ENCODE measurements around the gene PPIL3. TPM values are rescaled to one million over a fixed set of nuclear protein-coding genes. Genes with fewer than 3 reads are reported as not detected.

PPIL3 gene
- total RNA-seq, 1 donor from 2014 or later: 27.3 TPM

DNA sequence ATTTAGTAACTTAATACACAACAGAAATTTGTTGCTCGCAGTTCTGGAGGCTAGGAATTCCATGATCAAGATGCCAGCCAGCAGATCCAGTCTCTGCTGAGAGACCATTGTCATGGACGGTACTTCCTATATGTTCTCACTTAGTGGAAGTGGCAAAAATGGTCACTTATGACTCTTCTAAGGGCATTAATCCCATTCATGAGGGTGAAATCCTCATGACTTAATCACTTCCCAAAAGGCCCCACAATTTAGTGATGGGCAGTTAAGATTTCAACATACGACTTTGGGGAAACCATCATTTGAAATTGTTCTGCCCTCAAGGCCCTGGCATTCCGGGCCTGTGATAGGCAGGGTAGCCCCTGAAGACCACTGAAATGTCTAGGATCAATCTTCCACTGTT, 54.2 kb downstream of the PPIL3 start:
- no peaks in the 10 kb centered on the region for H3K36me3 ChIP-seq
- H3K27ac ChIP-seq (replicated peaks): no peak overlapping the region
- peaks cover 26% of the 10 kb centered on the region for H3K9me3 ChIP-seq (replicated peaks)
- intact Hi-C loops (cut with micrococcal nuclease): no loop called here
- H3K27me3 ChIP-seq (ENCODE audit: low read depth): no peaks in the 10 kb centered on the region
- DNase-seq: no peak
- no peaks in the 10 kb centered on the region for H3K4me1 ChIP-seq
- TF ChIP-seq CTCF (IDR thresholded peaks at IDR 0.05; ENCODE audit: borderline replicate concordance): no peak
- no peak overlapping the region for H3K4me3 ChIP-seq

GRCh38 chr2:200829258-200829655, 59.6 kb downstream of the PPIL3 start:
- H3K27ac ChIP-seq (replicated peaks): no peak overlapping the region
- no peak overlapping the region for H3K4me3 ChIP-seq
- H3K36me3 ChIP-seq: peaks cover 12% of the 10 kb centered on the region
- no peaks in the 10 kb centered on the region for H3K9me3 ChIP-seq (replicated peaks)
- H3K27me3 ChIP-seq (ENCODE audit: low read depth): no peaks in the 10 kb centered on the region
- TF ChIP-seq CTCF (IDR thresholded peaks at IDR 0.05; ENCODE audit: borderline replicate concordance): no peak
- peaks cover 10% of the 10 kb centered on the region for H3K4me1 ChIP-seq
- intact Hi-C loops (cut with micrococcal nuclease): no loop called here
- no peak for DNase-seq

DNA sequence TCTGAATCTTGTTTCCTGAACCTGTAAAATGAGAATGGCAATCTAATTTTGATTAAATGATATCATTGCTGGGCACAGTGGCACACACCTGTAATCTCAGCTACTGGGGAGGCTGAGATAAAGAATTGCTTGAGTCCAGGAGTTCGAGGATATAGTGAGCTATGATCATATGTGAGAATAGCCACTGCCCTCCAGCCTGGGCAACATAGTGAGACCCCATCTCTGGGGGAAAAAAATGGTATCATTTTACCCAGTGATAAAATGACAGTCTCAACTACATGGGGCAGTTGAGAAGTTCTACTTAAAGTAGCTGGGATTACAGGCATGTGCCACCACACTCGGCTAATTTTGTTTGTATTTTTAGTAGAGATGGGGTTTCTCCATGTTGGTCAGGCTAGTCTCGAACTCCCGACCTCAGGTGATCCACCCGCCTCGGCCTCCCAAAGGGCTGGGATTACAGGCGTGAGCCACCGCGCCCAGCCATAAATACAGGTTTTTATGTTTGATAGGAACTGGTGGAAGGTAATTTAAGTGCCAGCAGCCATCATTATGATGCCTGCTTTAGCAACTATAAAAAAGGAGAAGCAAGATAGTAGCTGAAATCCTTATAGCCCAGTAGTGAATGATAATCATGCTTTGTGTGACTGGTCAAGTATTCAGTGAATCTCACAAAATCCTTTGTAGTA, 60.2 kb downstream of the PPIL3 start:
- no peak overlapping the region for H3K27ac ChIP-seq (replicated peaks)
- H3K9me3 ChIP-seq (replicated peaks): no peaks in the 10 kb centered on the region
- TF ChIP-seq CTCF (IDR thresholded peaks at IDR 0.05; ENCODE audit: borderline replicate concordance): no peak

GRCh38 chr2:200828104-200828503, 60.8 kb downstream of the PPIL3 start:
- intact Hi-C loops (cut with micrococcal nuclease): no loop called here

More for the DNA sequence above, 60.2 kb downstream of the PPIL3 start:
- Histone ChIP-seq H3K4me3 (no peak overlapping the region), H3K36me3 (peaks cover 17% of the 10 kb centered on the region), H3K4me1 (peaks cover 10% of the 10 kb centered on the region), H3K27me3 (ENCODE audit: low read depth) (no peaks in the 10 kb centered on the region)
- intact Hi-C loops (cut with micrococcal nuclease): no loop called here
- no peak for DNase-seq

GRCh38 chr2:200821686-200822245, 67.1 kb downstream of the PPIL3 start:
- H3K27me3 ChIP-seq (ENCODE audit: low read depth): no peaks in the 10 kb centered on the region
- no peak overlapping the region for H3K4me3 ChIP-seq
- TF ChIP-seq CTCF (IDR thresholded peaks at IDR 0.05; ENCODE audit: borderline replicate concordance): no peak
- peaks cover 13% of the 10 kb centered on the region for H3K4me1 ChIP-seq
- no peak for DNase-seq
- intact Hi-C loops (cut with micrococcal nuclease): no loop called here
- peaks cover 70% of the 10 kb centered on the region for H3K36me3 ChIP-seq
- H3K9me3 ChIP-seq (replicated peaks): no peaks in the 10 kb centered on the region
- no peak overlapping the region for H3K27ac ChIP-seq (replicated peaks)

More at GRCh38 chr2:200828104-200828503, 60.8 kb downstream of the PPIL3 start:
- Histone ChIP-seq H3K9me3 (replicated peaks) (no peaks in the 10 kb centered on the region), H3K36me3 (peaks cover 17% of the 10 kb centered on the region), H3K27me3 (ENCODE audit: low read depth) (no peaks in the 10 kb centered on the region), H3K27ac (replicated peaks) (no peak overlapping the region), H3K4me3 (no peak overlapping the region), H3K4me1 (peaks cover 10% of the 10 kb centered on the region)
- DNase-seq: no peak
- no peak for TF ChIP-seq CTCF (IDR thresholded peaks at IDR 0.05; ENCODE audit: borderline replicate concordance)

Other genes starting within 250 kb of the PPIL3 start
- gene BZW1, start 77.2 kb downstream of the PPIL3 start, total RNA-seq: 63.2 TPM
- gene CLK1, start 24.4 kb downstream of the PPIL3 start, total RNA-seq: 42.8 TPM
- gene NIF3L1, start 294 bp upstream of the PPIL3 start, total RNA-seq: 23.6 TPM
- 24.5 TPM for gene ORC2, start 74.6 kb upstream of the PPIL3 start, total RNA-seq
- gene HYCC2, start 182.6 kb upstream of the PPIL3 start, total RNA-seq: 11.5 TPM
- gene NDUFB3, start 182.9 kb upstream of the PPIL3 start, total RNA-seq: 466 TPM
- gene CFLAR, start 227.1 kb upstream of the PPIL3 start, total RNA-seq: 238 TPM

Measured in left ventricle myocardium inferior (tissue), 1 donor.